Natural killer cell treated with Interleukin-12 subunit alpha and Interleukin-12 subunit beta and Interleukin-15 and Interleukin-18, amount 100 ng/mL, for 72 hours (primary cell): ENCODE data around the gene FBP1. TPM values are rescaled to one million over a fixed set of nuclear protein-coding genes. Genes with fewer than 3 reads are reported as not detected.
A peak's percentile ranks its signal among the peaks of the same experiment; 100 is the strongest.

Source experiments
- ATAC-seq, 2 donors: fragments of 150-1000 bp; cut with Tn5 transposase in 1 of 2; sonication (Bioruptor Pico), chemical (Tn5 transposase) in 1 of 2; 2 replicates each; pipeline ENCODE4 v1.10.0; 2021
- DNase-seq: peaks from one replicate; pipeline ENCODE4 v3.0.0; 2022; ENCODE audit warnings: low spot score
- H3K27ac Mint-ChIP-seq, 2 donors: 1 replicate in 1 of 2; 2 replicates in 1 of 2; pipeline ENCODE4 v1.8.0; 2022; ENCODE audit warnings: mixed read lengths in 2 of 2, mild to moderate bottlenecking in 1 of 2, moderate library complexity in 1 of 2
- H3K27me3 Mint-ChIP-seq, 2 donors: 1 replicate in 1 of 2; 2 replicates in 1 of 2; pipeline ENCODE4 v1.8.0; 2022; ENCODE audit warnings: mixed read lengths in 2 of 2
- H3K36me3 Mint-ChIP-seq: one replicate; pipeline ENCODE4 v1.8.0; 2022; ENCODE audit warnings: mixed read lengths
- H3K4me1 Mint-ChIP-seq, 2 donors: 1 replicate in 1 of 2; 2 replicates in 1 of 2; pipeline ENCODE4 v1.8.0; 2022; ENCODE audit warnings: low read depth in 2 of 2, mixed read lengths in 2 of 2, mild to moderate bottlenecking in 1 of 2
- H3K4me3 Mint-ChIP-seq: one replicate; pipeline ENCODE4 v1.8.0; 2022; ENCODE audit warnings: mixed read lengths
- H3K9me3 Mint-ChIP-seq: 2 replicates; pipeline ENCODE4 v1.8.0; 2022; ENCODE audit warnings: mixed read lengths
- total RNA-seq, 2 donors: library from RNA; stranded (reverse); gene quantifications; one replicate each; pipeline ENCODE4 v1.2.3, GENCODE V29; 2022

The FBP1 gene
- total RNA-seq, 2 donors from 2014 or later, result 1.4 to 4.9 TPM

GRCh38 chr9:94645901-94646300, 6.6 kb upstream of the FBP1 start:
- no peak for ATAC-seq
- DNase-seq, result no peak
- H3K9me3 Mint-ChIP-seq, result no peaks in the 10 kb centered on the region
- H3K27me3 Mint-ChIP-seq, result peaks cover 0 to 7% of the 10 kb centered on the region in 2 donors
- no peaks in the 10 kb centered on the region for H3K36me3 Mint-ChIP-seq
- H3K4me3 Mint-ChIP-seq, result no peak overlapping the region
- no peaks in the 10 kb centered on the region for H3K4me1 Mint-ChIP-seq
- no peak overlapping the region for H3K27ac Mint-ChIP-seq

GRCh38 chr9:94644543-94644942, 5.2 kb upstream of the FBP1 start:
- peaks cover 0 to 7% of the 10 kb centered on the region in 2 donors for H3K27me3 Mint-ChIP-seq
- no peak overlapping the region for H3K27ac Mint-ChIP-seq
- H3K4me1 Mint-ChIP-seq, result peaks cover 10 to 13% of the 10 kb centered on the region in 2 donors
- no peaks in the 10 kb centered on the region for H3K36me3 Mint-ChIP-seq
- ATAC-seq, result no peak
- no peaks in the 10 kb centered on the region for H3K9me3 Mint-ChIP-seq
- H3K4me3 Mint-ChIP-seq, result no peak overlapping the region
- DNase-seq, result no peak

GRCh38 chr9:94643741-94644140, 4.4 kb upstream of the FBP1 start:
- no peak overlapping the region for H3K4me3 Mint-ChIP-seq
- peaks cover 14 to 18% of the 10 kb centered on the region in 2 donors for H3K4me1 Mint-ChIP-seq
- peaks cover 0 to 7% of the 10 kb centered on the region in 2 donors for H3K27me3 Mint-ChIP-seq
- ATAC-seq, result no peak
- H3K27ac Mint-ChIP-seq, result no peak overlapping the region
- no peaks in the 10 kb centered on the region for H3K9me3 Mint-ChIP-seq
- DNase-seq, result no peak
- no peaks in the 10 kb centered on the region for H3K36me3 Mint-ChIP-seq

DNA sequence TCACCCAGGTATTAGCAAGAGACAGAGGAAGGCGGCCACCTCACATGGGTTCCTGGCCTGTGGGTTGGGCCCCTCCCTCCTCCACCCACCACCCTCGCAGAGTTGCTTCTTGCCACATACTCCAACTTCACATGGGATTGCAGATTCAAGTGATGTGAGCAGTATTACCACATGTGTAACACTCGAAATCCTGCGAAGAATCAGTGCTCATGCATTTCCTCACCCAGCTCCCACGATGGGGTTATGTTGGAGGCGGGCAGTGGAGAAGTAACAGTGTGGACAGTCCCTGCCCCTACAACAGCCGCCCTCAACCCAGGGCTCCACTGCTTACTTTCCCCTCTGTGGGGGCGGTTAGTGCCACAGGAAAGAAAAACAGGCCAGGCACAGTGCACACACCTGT, 3.9 kb upstream of the FBP1 start:
- peaks cover 0 to 5% of the 10 kb centered on the region in 2 donors for H3K27me3 Mint-ChIP-seq
- H3K27ac Mint-ChIP-seq, result no peak overlapping the region
- H3K4me1 Mint-ChIP-seq, result peaks cover 17 to 23% of the 10 kb centered on the region in 2 donors
- no peak overlapping the region for H3K4me3 Mint-ChIP-seq
- no peak for DNase-seq
- H3K9me3 Mint-ChIP-seq, result no peaks in the 10 kb centered on the region
- no peak for ATAC-seq
- no peaks in the 10 kb centered on the region for H3K36me3 Mint-ChIP-seq

DNA sequence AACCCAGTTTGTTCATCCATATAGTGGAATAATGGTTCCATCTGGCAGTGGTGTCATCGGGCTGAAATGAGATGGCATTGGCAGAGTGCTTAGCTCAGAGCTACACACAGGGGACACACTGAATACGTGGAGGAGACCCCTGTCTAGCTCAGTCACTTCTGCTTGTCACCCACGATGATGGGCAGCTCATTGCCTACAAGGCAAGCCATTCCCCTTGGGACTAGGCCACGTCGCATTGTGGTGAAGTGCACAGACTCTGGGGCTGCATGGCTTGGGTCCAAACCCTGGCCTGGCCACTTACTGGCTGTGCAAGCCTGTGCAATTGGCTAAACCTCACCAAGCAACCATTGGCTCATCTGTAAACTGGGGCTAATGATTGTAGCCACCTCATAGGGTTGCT, 3.2 kb upstream of the FBP1 start:
- Mint-ChIP-seq H3K36me3 (no peaks in the 10 kb centered on the region), H3K4me1 (peaks cover 17 to 25% of the 10 kb centered on the region in 2 donors), H3K9me3 (no peaks in the 10 kb centered on the region), H3K4me3 (no peak overlapping the region), H3K27ac (no peak overlapping the region), H3K27me3 (peaks cover 0 to 2% of the 10 kb centered on the region in 2 donors)
- DNase-seq (no peak), ATAC-seq (no peak)

GRCh38 chr9:94639999-94640376, 670 bp upstream of the FBP1 start:
- no peak for DNase-seq
- Mint-ChIP-seq H3K4me1 (peaks cover 17 to 25% of the 10 kb centered on the region in 2 donors), H3K27me3 (peaks cover 0 to 2% of the 10 kb centered on the region in 2 donors), H3K36me3 (no peaks in the 10 kb centered on the region), H3K4me3 (peak overlapping the region; percentile 97), H3K9me3 (no peaks in the 10 kb centered on the region), H3K27ac (peak overlapping the region; percentile 80 to 89)
- peak in 1 of 2 donors; percentile 8 for ATAC-seq

GRCh38 chr9:94638335-94639060, 820 bp downstream of the FBP1 start:
- H3K9me3 Mint-ChIP-seq, result no peaks in the 10 kb centered on the region
- peak overlapping the region; percentile 97 for H3K4me3 Mint-ChIP-seq
- peak overlapping the region; percentile 80 to 89 for H3K27ac Mint-ChIP-seq
- DNase-seq (no peak), ATAC-seq (no peak)
- no peaks in the 10 kb centered on the region for H3K27me3 Mint-ChIP-seq
- no peaks in the 10 kb centered on the region for H3K36me3 Mint-ChIP-seq
- H3K4me1 Mint-ChIP-seq, result peaks cover 17 to 25% of the 10 kb centered on the region in 2 donors

DNA sequence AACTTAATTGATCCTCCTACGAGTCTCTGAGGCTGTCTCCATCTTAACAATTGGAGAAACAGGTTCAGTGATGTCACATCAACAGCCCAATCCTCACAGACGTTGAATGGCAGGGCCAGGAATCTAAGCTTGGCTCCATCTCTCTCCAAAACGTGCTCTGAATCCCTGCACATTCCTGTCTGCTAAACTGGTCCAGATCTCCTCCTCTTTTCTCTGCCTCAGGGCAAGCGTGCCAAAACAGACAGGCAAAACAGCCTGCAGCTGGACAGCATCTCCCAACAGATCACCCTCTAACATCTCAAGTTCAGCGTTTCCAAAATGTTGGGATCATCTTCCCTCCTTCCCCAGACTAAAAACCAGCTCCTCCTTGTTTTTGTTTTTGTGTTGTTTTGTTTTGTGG, 6.6 kb downstream of the FBP1 start:
- H3K4me3 Mint-ChIP-seq, result no peak overlapping the region
- H3K4me1 Mint-ChIP-seq, result no peaks in the 10 kb centered on the region
- ATAC-seq (no peak), DNase-seq (no peak)
- H3K9me3 Mint-ChIP-seq, result no peaks in the 10 kb centered on the region
- no peaks in the 10 kb centered on the region for H3K27me3 Mint-ChIP-seq
- H3K36me3 Mint-ChIP-seq, result no peaks in the 10 kb centered on the region
- H3K27ac Mint-ChIP-seq, result no peak overlapping the region

GRCh38 chr9:94631599-94631998, 7.7 kb downstream of the FBP1 start:
- no peak for DNase-seq
- Mint-ChIP-seq H3K9me3 (no peaks in the 10 kb centered on the region), H3K4me3 (no peak overlapping the region), H3K36me3 (no peaks in the 10 kb centered on the region), H3K4me1 (no peaks in the 10 kb centered on the region), H3K27me3 (no peaks in the 10 kb centered on the region), H3K27ac (no peak overlapping the region)
- ATAC-seq, result no peak

- no peaks in the 10 kb centered on the region for H3K9me3 Mint-ChIP-seq
Measured at GRCh38 chr9:94630833-94631232, 8.5 kb downstream of the FBP1 start.

GRCh38 chr9:94630281-94630680, 9.0 kb downstream of the FBP1 start:
- no peaks in the 10 kb centered on the region for H3K4me1 Mint-ChIP-seq

More at GRCh38 chr9:94630833-94631232, 8.5 kb downstream of the FBP1 start:
- H3K27me3 Mint-ChIP-seq, result no peaks in the 10 kb centered on the region
- DNase-seq, result no peak
- H3K27ac Mint-ChIP-seq, result no peak overlapping the region
- H3K36me3 Mint-ChIP-seq, result no peaks in the 10 kb centered on the region
- no peak overlapping the region for H3K4me3 Mint-ChIP-seq
- H3K4me1 Mint-ChIP-seq, result no peaks in the 10 kb centered on the region
- ATAC-seq, result no peak

DNA sequence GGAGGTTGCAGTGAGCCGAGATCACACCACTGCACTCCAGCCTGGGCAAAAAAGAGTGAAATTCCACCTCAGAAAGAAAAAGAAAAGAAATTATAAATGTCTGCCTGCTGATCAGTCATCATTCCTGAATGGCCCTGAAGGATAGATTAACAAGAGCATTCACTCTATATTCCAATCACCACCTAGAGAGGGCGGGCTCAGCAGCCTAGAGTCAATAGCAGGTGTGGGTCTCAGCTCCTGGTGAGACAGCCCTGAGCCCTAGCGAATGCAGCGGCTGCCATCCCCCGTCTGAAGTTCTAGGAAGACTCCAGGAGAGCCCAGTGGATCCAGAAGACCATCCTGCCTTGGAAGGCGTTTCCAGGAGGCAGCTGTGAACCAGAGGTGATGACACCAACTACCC, 12.0 kb downstream of the FBP1 start:
- Mint-ChIP-seq H3K36me3 (no peaks in the 10 kb centered on the region), H3K4me3 (no peak overlapping the region), H3K27ac (no peak overlapping the region), H3K9me3 (no peaks in the 10 kb centered on the region), H3K4me1 (no peaks in the 10 kb centered on the region), H3K27me3 (no peaks in the 10 kb centered on the region)
- DNase-seq, result no peak
- ATAC-seq, result no peak

More at GRCh38 chr9:94630281-94630680, 9.0 kb downstream of the FBP1 start:
- ATAC-seq (no peak), DNase-seq (no peak)
- H3K4me3 Mint-ChIP-seq, result no peak overlapping the region
- no peak overlapping the region for H3K27ac Mint-ChIP-seq
- H3K36me3 Mint-ChIP-seq, result no peaks in the 10 kb centered on the region
- no peaks in the 10 kb centered on the region for H3K9me3 Mint-ChIP-seq
- H3K27me3 Mint-ChIP-seq, result no peaks in the 10 kb centered on the region

- no peak for ATAC-seq
- no peaks in the 10 kb centered on the region for H3K36me3 Mint-ChIP-seq
- H3K27ac Mint-ChIP-seq, result no peak overlapping the region
- H3K4me3 Mint-ChIP-seq, result no peak overlapping the region
- no peaks in the 10 kb centered on the region for H3K27me3 Mint-ChIP-seq
- H3K9me3 Mint-ChIP-seq, result no peaks in the 10 kb centered on the region
- DNase-seq, result no peak
- H3K4me1 Mint-ChIP-seq, result no peaks in the 10 kb centered on the region
Measured at GRCh38 chr9:94625835-94626234, 13.5 kb downstream of the FBP1 start.

DNA sequence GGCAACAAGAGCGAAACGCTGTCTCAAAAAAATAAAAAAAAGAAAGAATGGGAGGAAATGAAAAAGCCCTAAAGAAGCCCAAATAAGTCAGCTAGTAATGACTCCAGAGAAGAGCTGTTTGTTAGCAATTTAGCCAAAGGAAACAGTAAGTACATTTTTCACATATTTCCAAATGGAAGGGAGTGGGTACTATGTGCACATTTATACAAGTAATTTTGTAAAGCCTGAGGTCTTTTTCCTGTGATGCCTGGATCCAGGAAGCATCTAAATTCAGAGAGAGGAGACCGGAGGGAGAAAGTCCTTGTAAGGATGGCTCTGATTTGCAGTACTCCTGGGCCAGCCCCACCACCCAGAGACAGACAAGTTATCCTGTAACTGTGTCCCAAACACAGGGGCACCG, 14.7 kb downstream of the FBP1 start:
- Mint-ChIP-seq H3K27ac (no peak overlapping the region), H3K4me1 (no peaks in the 10 kb centered on the region), H3K9me3 (no peaks in the 10 kb centered on the region), H3K36me3 (no peaks in the 10 kb centered on the region), H3K27me3 (no peaks in the 10 kb centered on the region), H3K4me3 (no peak overlapping the region)
- no peak for DNase-seq
- no peak for ATAC-seq

GRCh38 chr9:94623253-94623652, 16.1 kb downstream of the FBP1 start:
- H3K9me3 Mint-ChIP-seq, result no peaks in the 10 kb centered on the region
- no peaks in the 10 kb centered on the region for H3K36me3 Mint-ChIP-seq
- no peak overlapping the region for H3K27ac Mint-ChIP-seq
- H3K27me3 Mint-ChIP-seq, result no peaks in the 10 kb centered on the region
- H3K4me1 Mint-ChIP-seq, result no peaks in the 10 kb centered on the region
- DNase-seq, result no peak
- no peak overlapping the region for H3K4me3 Mint-ChIP-seq
- ATAC-seq, result no peak
